ENCODE results near the gene NCF1.
"Not testable (repeated sequence)": the region's sequence is repeated elsewhere in the genome, so short reads cannot be mapped to it uniquely, and the experiment has no call there.

DNA sequence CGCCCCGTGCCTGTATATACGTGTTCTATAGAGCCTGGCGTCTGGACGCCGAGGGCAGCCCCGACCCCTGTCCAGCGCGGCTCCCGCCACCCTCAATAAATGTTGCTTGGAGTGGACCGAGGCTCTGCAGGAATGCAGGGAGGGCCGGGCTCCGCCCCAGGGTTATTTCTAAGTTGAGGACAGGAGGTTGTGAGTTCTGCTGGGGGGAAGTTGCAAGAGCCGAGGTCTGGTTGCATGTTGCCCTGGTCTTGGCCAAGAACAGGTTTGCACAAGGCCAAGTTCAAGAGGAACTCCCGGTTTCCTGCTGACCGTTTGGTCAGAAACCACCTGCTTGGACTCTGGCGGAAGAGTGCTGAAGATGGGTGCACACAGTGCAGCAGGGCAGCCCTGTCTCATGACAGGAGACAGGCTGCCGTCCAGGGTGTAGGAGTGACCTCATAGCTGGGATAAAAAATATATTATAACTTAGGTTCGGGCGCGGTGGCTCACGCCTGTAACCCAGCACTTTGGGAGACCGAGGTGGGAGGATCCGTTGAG is 15.5 kb downstream of the NCF1 start:
- TF ChIP-seq CTCF (conservative IDR thresholded peaks at IDR 0.05; ENCODE audit: low read depth, low read length); EZH2 (IDR thresholded peaks at IDR 0.05; ENCODE audit: borderline replicate concordance, low read depth, low read length, poor library complexity, severe bottlenecking): not testable (repeated sequence)

All from A673 (cell line).